Memory B cell (primary cell): ENCODE measurements around the gene SARNP.

Source experiments
- ATAC-seq: fragments of 150-1000 bp; cut with Tn5 transposase; 2 replicates; pipeline ENCODE4 v1.10.0; 2021; ENCODE audit warnings: low read depth, mild to moderate bottlenecking, moderate library complexity
- DNase-seq, 2 donors: peaks; one replicate each; pipeline ENCODE4 v3.0.0; 2022; ENCODE audit warnings: low spot score in 2 of 2
- H3K27ac Mint-ChIP-seq: one replicate; pipeline ENCODE4 v1.8.0; 2022; ENCODE audit warnings: mild to moderate bottlenecking, moderate library complexity, mixed read lengths
- H3K27me3 Mint-ChIP-seq: one replicate; pipeline ENCODE4 v1.8.0; 2022; ENCODE audit warnings: mixed read lengths
- H3K36me3 Mint-ChIP-seq: one replicate; pipeline ENCODE4 v1.8.0; 2022; ENCODE audit warnings: mild to moderate bottlenecking, mixed read lengths
- H3K4me1 Mint-ChIP-seq: one replicate; pipeline ENCODE4 v1.8.0; 2022; ENCODE audit warnings: mixed read lengths
- H3K4me3 Mint-ChIP-seq: one replicate; pipeline ENCODE4 v1.8.0; 2022; ENCODE audit warnings: mild to moderate bottlenecking, moderate library complexity, mixed read lengths
- H3K9me3 Mint-ChIP-seq: one replicate; pipeline ENCODE4 v1.8.0; 2022; ENCODE audit warnings: mixed read lengths

The SARNP gene

GRCh38 chr12:55755246-55755645, 62.3 kb downstream of the SARNP start:
- Mint-ChIP-seq H3K9me3 (no peaks in the 10 kb centered on the region), H3K4me1 (no peaks in the 10 kb centered on the region), H3K27me3 (no peaks in the 10 kb centered on the region), H3K4me3 (no peak overlapping the region), H3K27ac (peak overlapping the region; percentile 63), H3K36me3 (peaks cover 19% of the 10 kb centered on the region)
- ATAC-seq, result no peak
- DNase-seq, result no peak

- Mint-ChIP-seq H3K36me3 (peaks cover 4% of the 10 kb centered on the region), H3K27me3 (no peaks in the 10 kb centered on the region), H3K27ac (peak overlapping the region; percentile 75), H3K9me3 (no peaks in the 10 kb centered on the region), H3K4me3 (no peak overlapping the region), H3K4me1 (peaks cover 22% of the 10 kb centered on the region)
- DNase-seq (no peak), ATAC-seq (no peak)
These were observed 69.1 kb downstream of the SARNP start for GRCh38 chr12:55748230-55748993.

GRCh38 chr12:55746913-55747231, 70.7 kb downstream of the SARNP start:
- H3K27ac Mint-ChIP-seq, result peak overlapping the region; percentile 21
- H3K4me1 Mint-ChIP-seq, result peaks cover 31% of the 10 kb centered on the region
- peaks cover 2% of the 10 kb centered on the region for H3K36me3 Mint-ChIP-seq
- no peak overlapping the region for H3K4me3 Mint-ChIP-seq
- ATAC-seq (no peak), DNase-seq (no peak)
- H3K9me3 Mint-ChIP-seq, result no peaks in the 10 kb centered on the region
- peaks cover 2% of the 10 kb centered on the region for H3K27me3 Mint-ChIP-seq

GRCh38 chr12:55746174-55746912, 71.2 kb downstream of the SARNP start:
- H3K27me3 Mint-ChIP-seq, result peaks cover 2% of the 10 kb centered on the region
- DNase-seq, result no peak
- peak overlapping the region; percentile 67 for H3K4me3 Mint-ChIP-seq
- H3K27ac Mint-ChIP-seq, result peak overlapping the region; percentile 8
- H3K9me3 Mint-ChIP-seq, result no peaks in the 10 kb centered on the region
- peaks cover 31% of the 10 kb centered on the region for H3K4me1 Mint-ChIP-seq
- H3K36me3 Mint-ChIP-seq, result peaks cover 2% of the 10 kb centered on the region
- ATAC-seq, result no peak

- peaks cover 2% of the 10 kb centered on the region for H3K27me3 Mint-ChIP-seq
- no peak for ATAC-seq
- H3K27ac Mint-ChIP-seq, result peak overlapping the region; percentile 8
- H3K4me3 Mint-ChIP-seq, result peak overlapping the region; percentile 88
- peaks cover 31% of the 10 kb centered on the region for H3K4me1 Mint-ChIP-seq
- H3K36me3 Mint-ChIP-seq, result peaks cover 2% of the 10 kb centered on the region
- no peak for DNase-seq
- H3K9me3 Mint-ChIP-seq, result no peaks in the 10 kb centered on the region
These were observed 72.0 kb downstream of the SARNP start for GRCh38 chr12:55745361-55746173.

GRCh38 chr12:55744340-55745030, 73.0 kb downstream of the SARNP start:
- Mint-ChIP-seq H3K36me3 (peaks cover 2% of the 10 kb centered on the region), H3K27me3 (peaks cover 2% of the 10 kb centered on the region), H3K4me3 (peak overlapping the region; percentile 88), H3K27ac (no peak overlapping the region), H3K4me1 (peaks cover 29% of the 10 kb centered on the region), H3K9me3 (no peaks in the 10 kb centered on the region)
- DNase-seq, result no peak
- no peak for ATAC-seq

- H3K9me3 Mint-ChIP-seq, result no peaks in the 10 kb centered on the region
- ATAC-seq (peak; percentile 61), DNase-seq (peak in 1 of 2 donors; percentile 42)
- H3K27me3 Mint-ChIP-seq, result peaks cover 2% of the 10 kb centered on the region
- H3K4me3 Mint-ChIP-seq, result peak overlapping the region; percentile 88
- H3K27ac Mint-ChIP-seq, result no peak overlapping the region
- H3K36me3 Mint-ChIP-seq, result no peaks in the 10 kb centered on the region
- H3K4me1 Mint-ChIP-seq, result peaks cover 29% of the 10 kb centered on the region
These were observed 73.9 kb downstream of the SARNP start for GRCh38 chr12:55743406-55744339.

GRCh38 chr12:55742719-55743405, 74.7 kb downstream of the SARNP start, which contains the start of gene GDF11:
TSS of gene GDF11 (plus strand) at chr12:55743122. CDS start at chr12:55743317, 195 bp downstream.
- Mint-ChIP-seq H3K27me3 (peaks cover 2% of the 10 kb centered on the region), H3K4me1 (peaks cover 32% of the 10 kb centered on the region), H3K4me3 (peak within 1 kb of the TSS; percentile 88), H3K9me3 (no peaks in the 10 kb centered on the region), H3K27ac (peak within 1 kb of the TSS; percentile 76), H3K36me3 (no peaks in the 10 kb centered on the region)
- peak; percentile 44 for ATAC-seq
- peak in 1 of 2 donors; percentile 37 for DNase-seq

- peaks cover 2% of the 10 kb centered on the region for H3K27me3 Mint-ChIP-seq
- ATAC-seq (no peak), DNase-seq (no peak)
- H3K27ac Mint-ChIP-seq, result peak overlapping the region; percentile 76
- peaks cover 33% of the 10 kb centered on the region for H3K4me1 Mint-ChIP-seq
- no peaks in the 10 kb centered on the region for H3K36me3 Mint-ChIP-seq
- peak overlapping the region; percentile 87 for H3K4me3 Mint-ChIP-seq
- no peaks in the 10 kb centered on the region for H3K9me3 Mint-ChIP-seq
These were observed 75.4 kb downstream of the SARNP start for GRCh38 chr12:55741931-55742680.

- ATAC-seq, result no peak
- peak overlapping the region; percentile 92 for H3K4me3 Mint-ChIP-seq
- H3K36me3 Mint-ChIP-seq, result no peaks in the 10 kb centered on the region
These were observed 78.5 kb downstream of the SARNP start for GRCh38 chr12:55739025-55739378.

GRCh38 chr12:55738123-55739024, 79.2 kb downstream of the SARNP start:
- DNase-seq (peak; percentile 90), ATAC-seq (peak; percentile 82)
- no peaks in the 10 kb centered on the region for H3K36me3 Mint-ChIP-seq
- peaks cover 2% of the 10 kb centered on the region for H3K27me3 Mint-ChIP-seq
- peak overlapping the region; percentile 92 for H3K4me3 Mint-ChIP-seq
- H3K4me1 Mint-ChIP-seq, result peaks cover 23% of the 10 kb centered on the region
- H3K27ac Mint-ChIP-seq, result peak overlapping the region; percentile 87
- H3K9me3 Mint-ChIP-seq, result no peaks in the 10 kb centered on the region

More at GRCh38 chr12:55739025-55739378, 78.5 kb downstream of the SARNP start:
- peaks cover 23% of the 10 kb centered on the region for H3K4me1 Mint-ChIP-seq
- no peaks in the 10 kb centered on the region for H3K9me3 Mint-ChIP-seq
- peak overlapping the region; percentile 87 for H3K27ac Mint-ChIP-seq
- DNase-seq, result no peak
- H3K27me3 Mint-ChIP-seq, result peaks cover 2% of the 10 kb centered on the region
